Stimulated activated CD4-positive, alpha-beta T cell treated with anti-CD3 and anti-CD28 coated beads, Interleukin-12 subunit alpha, Interleukin-12 subunit beta, amount 100 ng/mL, for 24 hours (primary cell): ENCODE results near the gene SORBS2.

Experiments
- DNase-seq, 2 experiments: peaks; one replicate each; pipeline ENCODE4 v3.0.0-alpha.2; 2020; ENCODE audit warnings: low read depth in 2 of 2

The SORBS2 gene

DNA sequence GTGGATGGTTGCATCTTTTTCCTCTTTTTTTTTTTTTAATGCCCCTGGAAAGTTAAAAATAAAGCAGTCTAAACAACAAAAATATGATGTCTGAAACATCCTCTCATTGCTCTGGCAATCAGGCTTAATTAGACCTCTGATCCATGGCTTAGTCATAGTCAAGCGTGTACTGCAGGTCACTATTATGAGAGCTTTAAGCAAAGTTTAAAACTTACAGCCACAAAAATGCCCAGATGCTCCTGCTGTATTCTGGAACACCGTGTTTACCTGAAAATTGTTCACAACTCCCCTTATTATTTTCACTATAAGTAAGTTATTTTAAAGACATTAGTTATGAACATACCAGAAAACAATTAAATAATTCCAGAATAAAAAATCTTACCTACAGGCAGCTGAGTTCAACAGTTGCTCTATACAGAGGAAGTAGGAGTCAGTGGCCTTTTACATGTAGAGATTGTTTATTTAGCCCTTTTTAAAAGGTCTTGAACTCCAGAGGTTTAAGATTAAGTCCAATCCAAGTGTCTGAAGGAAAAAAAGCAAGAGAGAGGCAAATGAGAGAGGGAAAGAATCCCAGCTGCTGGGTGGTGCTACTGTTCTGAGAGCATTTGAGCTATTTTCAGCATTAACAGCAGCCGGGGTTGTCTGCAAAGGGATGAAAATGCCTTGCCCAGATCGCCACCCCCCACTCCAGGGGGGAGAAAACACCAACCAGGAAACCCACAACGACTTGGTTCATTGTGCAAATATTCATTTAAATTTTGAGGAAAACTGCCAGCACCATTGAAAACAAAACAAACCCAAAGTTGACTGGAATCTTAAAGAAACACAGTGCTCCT, 36.9 kb downstream of the SORBS2 start:
- no peak for DNase-seq

DNA sequence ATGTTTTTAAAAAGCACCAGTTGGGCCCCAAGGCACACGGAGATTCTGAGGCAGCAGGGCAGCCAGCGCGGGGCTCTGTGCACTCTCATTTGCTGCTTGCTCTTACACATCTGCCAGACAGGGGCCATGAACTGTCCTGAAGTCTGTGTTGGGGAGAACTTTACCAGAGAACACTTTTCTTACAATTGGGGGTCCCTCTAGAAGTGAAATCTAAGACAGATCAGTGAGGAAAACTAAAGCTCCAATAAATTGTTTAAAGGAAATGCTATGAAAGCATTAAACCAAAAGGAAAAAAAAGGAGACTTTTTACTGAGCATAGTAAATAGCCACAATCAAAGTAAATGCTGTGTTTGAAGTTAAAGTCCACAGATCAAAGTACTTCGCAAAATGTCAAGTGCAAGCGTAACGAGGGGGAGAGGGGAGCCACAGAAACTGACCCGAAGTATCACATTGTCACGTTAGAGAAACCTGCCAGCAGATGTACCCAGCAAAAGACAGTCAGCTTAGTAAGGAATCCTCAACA, 37.8 kb downstream of the SORBS2 start:
- DNase-seq, result no peak

DNA sequence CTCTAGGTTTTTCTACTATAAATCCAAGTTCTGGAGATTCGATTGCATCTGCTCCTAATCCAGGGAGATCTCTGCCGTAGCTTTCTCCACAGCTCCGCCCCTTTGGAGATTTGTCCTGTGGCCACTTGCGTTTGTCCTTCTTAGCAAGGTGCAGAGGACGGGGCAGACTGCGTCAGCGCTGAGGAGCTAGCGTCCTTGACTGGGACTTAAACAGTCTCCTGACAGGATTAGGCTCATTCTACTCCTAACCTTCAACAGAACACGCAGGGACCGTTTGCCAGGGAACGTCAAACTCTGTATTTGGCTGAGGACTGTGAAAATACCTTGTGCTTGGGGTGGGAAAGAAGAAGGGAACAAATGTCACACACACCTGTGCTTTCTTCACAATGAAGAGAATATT, 38.6 kb downstream of the SORBS2 start:
- no peak for DNase-seq

DNA sequence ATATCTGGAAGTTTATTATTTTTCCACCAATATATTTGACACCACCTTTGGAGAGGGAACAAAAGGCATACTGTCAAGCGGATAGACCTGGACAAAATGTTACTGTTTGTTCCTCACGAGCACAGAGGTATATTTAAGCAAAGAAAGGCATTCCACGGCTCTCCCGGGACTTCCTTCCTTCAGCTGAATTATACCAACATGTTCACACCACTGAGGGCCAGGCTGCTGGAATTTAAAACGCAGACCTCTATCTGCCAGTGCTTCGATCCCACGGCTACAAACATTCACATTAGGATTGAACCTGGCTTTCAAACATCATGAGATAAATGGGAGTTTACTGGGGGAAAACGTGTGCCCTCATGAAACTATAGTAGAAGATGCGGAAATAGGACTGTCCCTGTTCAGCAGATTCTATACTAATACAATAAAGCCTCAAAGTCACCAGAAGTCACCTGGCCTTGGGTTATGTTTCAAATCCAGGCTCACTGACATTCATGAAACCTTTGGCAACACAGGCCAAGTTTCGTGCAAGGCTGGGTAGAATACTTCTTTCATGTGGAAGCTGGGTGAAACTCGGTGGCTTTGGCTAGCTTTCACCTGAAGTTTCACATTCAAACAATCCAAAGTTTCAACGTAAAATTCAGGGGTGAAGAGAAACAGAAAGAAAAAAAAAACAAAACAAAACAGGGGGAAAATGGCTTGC, 39.5 kb downstream of the SORBS2 start:
- DNase-seq, result no peak

DNA sequence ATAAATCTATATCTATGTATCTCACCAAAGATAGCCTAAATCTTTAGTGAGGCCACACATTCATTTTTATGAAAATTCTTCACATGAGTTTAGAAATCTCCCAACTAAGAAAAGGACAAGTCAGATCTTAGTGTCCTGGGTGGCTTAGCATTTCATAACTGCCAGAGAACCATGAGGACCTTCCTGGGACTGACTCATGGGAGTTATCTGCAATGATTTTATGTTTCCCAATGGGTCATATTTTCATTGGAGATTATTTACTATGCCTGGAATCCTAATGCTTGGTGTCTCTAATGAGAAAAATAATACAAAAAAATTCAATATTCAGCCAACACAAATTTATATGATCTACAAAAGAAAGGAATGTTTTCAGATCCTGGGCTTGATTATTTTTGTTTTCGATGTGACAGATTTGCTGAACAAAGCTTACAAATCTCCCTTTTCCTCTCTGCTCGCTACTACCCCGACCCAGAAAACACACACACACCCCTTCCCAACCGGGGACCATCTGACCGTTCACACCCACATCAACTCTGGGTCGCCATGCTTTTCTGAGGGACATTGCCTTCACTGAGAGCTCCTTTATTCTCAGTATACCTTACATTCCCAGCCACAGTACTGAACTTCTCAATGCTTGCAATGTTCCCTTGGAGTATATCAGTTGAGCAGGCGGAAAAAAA, 40.1 kb downstream of the SORBS2 start:
- DNase-seq, result no peak

DNA sequence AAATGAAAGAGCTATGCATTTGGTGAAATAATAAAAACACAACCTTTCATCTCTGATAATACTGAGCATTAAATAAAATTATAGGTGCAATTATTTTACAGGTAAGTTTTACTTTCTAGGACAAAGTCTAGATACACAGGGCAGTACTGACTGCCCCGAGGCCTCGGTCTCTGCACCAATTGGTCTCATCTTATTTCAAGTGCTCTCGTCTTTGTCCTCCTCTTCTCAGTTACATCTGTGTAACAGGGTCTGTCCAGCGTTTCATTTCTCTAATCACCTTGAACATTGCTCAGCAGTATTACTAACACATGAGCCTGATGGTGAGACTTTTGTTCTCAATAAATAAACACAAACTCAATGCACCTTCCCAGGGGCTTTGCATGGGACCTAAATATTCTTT, 44.5 kb downstream of the SORBS2 start:
- DNase-seq, result no peak

DNA sequence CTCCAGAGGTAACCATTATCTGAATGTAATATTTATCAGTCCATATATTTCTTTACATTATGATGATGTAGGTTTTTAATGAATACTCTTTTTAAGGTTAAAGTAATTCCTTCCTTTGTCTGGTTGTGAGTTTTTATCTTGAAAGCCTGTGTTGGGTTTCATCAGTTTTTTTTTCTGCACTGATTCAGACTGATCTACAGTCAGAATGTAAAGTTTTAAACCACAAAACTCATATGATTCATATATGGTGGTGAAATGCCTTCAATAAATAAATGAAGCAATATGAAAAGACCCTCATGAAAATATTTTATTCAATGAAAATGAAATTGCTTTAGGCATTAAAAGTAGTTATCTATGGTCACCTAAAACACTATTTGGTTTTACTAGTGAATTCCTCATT, 47.1 kb downstream of the SORBS2 start:
- no peak for DNase-seq

DNA sequence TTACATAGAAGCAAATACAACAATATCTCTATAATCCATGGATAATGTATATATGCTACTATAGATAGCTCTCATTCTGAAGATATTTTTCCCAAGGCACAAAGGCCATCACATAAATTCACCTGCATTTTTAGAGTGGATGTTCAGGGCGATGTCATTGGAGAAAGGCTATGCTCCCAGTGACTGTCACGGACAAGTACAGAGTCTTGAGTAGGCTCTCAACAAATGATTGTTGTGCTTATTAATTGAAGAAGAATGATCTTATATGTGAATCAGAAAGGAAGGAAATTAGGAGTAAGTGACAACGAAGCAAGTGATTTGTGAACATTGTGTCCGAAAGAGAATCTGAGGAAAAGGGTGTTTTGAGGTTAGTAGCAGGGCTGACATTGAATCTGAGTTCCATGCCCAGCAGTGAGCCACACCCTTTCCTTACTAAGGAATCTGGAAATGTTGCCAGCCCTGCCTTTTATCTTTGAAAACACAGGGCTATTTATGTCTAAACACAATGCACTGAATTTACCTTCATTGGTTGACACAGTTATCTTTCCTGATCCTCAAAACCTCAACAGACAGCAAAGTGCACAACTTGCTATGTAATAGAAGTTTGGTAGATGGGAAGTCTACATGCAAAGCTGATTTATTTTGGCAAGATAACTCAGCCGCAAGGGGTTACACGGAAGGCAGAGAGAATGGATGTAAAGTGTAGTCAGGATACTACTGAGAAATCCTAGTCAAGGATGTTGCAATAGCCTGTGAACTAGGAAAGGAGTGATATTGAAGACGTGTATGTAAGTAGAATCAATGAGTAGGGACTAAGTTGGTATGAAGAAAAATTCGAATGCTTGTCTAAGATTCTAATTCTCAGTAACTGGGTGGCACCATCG, 50.4 kb downstream of the SORBS2 start:
- DNase-seq, result no peak

DNA sequence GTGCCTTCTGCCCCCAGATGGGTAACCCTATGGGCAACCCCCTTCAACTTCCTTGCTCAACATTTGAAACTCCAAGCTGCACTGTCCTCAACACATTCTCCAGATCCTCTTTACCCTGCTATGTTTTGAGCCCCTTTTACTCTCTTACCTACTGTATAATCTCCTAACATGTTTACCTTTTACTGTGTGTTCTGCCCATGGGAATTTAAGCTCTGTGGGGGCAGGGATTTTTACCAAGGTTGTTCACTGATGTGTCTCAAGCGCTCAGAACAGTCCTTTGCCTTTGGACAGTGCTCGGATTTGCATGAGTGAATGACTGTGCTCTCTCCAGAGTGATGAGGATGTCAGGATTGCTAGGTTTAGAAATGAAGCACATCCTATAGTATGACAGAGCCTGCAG, 53.2 kb downstream of the SORBS2 start:
- no peak for DNase-seq

DNA sequence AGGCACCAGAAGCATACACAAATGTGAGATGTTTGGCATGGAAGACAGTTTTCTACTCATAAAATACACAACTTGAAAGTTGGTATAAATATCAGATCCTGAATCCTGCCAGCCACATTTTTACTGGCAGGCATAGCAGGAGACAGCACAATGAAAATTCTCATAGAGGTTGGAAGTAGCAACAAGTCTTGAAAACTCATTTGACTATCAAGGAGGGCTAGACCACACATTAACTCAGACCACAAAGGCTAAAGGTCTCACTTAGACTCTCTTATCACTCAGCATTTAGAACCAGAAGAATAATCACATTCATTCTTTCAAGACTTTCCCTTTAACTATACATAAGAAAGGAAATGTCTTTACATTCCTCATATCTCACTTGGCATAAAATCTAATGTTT, 56.5 kb downstream of the SORBS2 start:
- no peak for DNase-seq

DNA sequence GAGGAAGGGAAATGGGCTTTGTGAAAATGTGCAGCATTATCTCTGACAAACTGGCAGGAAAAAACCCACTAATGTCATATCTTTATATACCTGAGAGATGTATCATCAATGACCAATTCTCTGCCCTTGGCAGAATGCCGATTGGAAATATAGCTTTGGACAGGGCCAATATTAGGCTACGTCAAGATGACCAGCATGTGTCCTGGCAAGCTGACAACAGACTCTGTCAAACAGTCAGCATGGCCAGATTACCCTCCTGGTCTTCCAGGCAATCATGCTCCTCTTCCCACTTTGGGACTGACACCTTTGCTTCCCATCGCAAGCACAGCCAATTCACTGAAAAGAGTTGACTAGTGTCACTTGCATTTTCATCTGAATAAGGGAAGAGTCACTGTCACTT, 57.0 kb downstream of the SORBS2 start:
- DNase-seq, result no peak

DNA sequence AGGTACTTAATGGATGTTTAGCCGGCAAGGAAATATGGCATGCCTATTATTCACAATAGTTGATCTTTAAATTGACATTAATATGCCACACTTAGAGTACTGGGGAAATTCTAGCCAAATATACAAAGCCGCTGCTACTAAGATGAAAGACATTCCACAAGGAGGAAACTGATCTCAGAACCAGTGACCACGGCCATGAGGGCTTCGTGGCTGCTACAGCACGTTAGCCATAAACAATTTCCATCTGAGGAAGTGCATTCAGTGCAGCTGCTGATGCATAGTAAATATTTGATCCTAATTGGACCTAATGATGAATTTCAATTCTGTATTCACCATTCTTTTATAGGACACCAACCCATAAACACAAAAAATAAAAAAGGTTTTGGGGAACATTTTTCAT, 59.1 kb downstream of the SORBS2 start:
- no peak for DNase-seq

DNA sequence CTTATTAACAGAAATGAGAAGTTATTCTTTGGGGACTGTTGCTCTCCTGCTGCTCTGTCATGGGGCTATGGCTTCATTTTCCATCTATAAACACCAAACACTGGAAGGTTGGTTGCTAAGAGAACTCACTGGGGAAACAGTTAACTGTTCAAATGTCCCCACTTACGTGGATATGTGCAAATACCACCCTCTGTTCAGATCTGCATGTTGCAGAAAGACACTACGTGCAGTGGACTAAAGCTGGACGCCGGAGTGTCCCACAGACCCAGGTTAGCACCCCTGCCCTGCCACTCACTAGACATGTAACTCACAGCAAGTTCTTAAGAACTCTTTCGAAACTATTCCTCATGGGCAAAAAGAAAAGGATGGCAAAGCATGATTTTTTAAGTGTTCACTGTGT, 62.1 kb downstream of the SORBS2 start:
- DNase-seq, result no peak

DNA sequence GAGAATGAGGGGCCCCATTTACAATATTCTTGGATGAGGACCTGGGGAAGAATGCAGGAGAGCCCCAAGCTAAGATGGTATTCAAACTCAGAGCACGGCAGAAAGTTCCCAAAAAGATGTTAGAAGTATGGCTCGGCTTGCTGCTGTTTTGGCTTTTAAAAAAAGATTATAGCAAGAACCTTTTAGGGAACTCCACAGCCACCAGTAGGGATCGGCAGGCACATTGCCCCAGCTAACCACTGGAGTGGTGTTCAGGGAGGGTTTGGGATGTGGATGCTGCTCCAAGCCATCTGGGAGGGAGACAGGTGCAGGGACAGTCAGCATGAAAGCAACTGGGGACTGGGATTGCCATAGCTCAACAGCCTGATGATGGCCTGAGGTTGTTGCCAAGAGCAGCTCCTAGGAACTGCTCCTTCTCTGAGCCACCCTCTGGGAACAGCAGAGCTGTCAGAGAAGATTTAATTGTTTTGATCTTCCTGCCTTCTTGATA, 63.0 kb downstream of the SORBS2 start:
- DNase-seq, result no peak

DNA sequence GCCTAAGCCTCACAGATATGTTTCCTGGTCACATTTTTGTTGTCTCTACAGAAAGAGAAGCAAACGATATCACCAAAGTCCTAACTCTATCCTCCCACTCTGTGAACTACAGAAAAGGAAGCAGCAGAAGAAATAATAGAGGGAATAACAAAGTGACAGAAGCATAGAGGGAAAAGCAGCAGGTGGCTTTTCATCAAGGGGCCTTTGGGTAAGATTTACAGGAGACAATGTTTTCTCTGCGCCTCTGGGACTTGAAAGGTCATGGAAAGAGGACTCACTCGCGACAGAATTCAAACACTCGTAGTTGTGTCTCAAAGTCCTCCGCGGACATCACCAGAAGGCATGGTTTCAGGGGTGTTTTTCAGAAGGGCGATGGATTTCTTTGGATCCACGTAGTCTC, 66.1 kb downstream of the SORBS2 start:
- DNase-seq, result no peak

DNA sequence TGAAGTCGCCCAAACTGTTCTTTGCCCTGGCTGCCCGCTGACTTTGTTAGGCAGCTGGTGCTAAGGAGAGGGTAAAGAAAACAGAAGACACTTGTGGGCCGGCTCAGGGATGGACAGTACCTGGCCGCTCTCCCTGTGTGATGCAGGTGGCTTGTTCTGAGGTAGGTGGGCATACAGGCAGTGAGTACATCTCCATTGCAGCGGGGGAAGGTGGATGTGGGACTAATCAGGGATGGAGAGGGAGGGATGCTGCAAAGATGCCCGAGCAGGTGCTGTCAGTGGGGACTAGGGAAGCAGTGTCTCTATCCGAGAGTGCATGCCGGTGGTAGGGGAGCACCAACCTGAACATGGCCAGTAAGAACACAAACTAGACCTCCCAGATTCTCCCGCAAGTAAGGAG, 67.0 kb downstream of the SORBS2 start:
- no peak for DNase-seq

DNA sequence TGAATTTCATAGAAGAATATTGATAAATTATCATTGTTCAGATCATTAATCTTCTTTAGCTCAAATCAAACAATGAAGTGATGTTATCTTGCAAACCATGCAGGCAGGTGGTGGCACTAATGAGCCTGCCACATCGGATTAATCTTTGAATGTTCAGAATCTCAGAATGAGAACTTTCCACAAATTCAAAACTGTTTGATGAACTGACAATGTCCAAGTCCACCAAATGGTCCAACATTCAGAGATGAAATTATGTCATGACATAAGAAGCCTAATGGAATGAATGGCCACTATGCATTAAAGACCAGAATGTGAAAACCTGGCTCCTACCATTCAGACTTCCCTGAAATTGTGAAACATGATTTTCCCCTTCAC, 67.5 kb downstream of the SORBS2 start:
- no peak for DNase-seq

DNA sequence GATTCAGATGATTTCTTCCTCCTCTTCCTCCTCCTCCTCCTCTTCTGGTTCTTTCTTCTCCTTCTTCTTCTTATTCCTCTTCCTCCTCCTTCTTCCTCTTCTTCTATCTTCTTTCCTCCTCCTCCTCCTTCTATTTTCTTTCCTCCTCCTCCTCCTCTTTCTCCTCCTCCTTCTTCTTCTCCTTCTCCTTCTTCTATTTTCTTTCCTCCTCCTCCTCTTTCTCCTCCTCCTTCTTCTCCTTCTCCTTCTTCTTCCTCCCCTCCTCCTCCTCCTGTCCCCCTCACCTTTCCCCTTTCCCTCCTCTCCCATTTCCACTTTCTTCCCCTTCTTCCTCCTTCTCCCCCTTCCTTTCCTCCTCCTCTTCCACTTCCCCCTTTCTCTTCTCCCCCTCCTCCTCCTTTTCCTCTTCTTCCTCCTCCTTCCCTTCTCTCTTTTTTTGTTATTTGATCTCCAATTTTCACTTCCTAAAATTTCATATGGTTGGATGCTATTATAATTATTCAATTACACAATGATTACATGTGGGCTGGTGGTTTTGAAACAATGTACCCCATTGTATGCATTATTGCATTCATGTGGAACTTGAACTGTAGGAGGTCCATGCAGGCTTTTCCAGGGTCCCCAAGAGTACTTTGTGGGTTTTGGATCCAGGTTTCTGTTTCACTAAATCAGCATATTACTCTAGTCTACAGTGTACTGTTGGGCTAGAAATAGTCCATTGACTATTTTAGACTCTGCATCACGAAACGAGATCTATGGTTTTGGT, 68.1 kb downstream of the SORBS2 start:
- no peak for DNase-seq

DNA sequence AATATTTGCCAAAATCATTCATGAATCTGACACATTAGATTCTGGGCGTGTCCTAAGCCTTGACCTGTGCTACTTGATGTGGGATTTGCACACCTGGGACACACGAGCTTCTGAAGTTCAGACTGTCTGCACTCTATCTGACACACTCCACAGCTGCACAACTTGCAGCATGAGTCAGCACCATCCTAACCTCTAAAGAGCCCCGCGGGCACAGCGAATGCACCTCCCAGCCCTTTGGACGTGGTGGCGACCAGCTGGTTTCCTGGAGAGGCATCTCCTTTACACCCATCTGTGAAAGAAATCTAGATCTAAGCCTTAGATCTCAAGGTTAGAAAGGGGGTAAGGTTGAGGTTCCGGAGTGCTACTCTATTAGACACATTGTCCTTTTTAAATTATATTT, 69.2 kb downstream of the SORBS2 start:
- no peak for DNase-seq

DNA sequence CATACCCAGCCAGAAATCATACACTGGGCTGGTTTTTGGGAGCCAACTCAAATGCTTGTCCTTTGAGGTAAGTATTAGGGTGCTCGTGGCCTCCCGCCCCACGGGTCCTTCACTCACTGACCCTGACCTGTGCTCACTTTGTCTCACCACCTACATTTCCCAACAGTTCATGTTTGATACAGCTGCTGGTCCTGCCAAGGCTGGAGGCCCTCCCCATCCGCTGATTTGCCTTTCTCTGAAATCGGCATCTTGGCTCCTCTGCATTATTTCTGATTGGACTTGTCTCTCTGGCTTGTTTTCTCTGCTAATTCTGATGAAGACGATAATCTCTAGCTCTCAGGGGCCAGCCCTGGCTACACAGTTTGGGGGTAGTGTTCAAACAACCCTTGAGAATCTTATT, 70.2 kb downstream of the SORBS2 start:
- DNase-seq, result no peak

DNA sequence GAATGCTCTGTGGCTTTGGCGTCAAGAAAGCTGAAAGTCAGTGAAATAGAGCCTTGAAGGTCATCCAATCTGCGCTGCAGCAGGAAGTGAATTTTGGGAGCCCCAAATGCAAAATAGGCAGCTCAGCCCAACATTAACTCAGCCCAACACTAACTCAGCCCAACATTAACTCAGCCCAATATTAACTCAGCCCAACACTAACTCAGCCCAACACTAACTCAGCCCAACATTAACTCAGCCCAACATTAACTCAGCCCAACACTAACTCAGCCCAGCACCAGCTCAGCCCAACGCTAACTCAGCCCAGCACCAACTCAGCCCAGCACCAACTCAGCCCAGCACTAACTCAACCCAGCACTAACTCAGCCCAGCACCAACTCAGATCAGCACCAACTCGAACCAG, 71.5 kb downstream of the SORBS2 start:
- no peak for DNase-seq
